Activated T-cell treated with anti-CD3 and anti-CD28 coated beads, Interleukin-2, amount 50 U/mL, for 72 hours (primary cell): ENCODE measurements around the gene CAMK2B. TPM values are rescaled to one million over a fixed set of nuclear protein-coding genes. Genes with fewer than 3 reads are reported as not detected.

ENCODE experiments used
- ATAC-seq, 2 donors: fragments of 150-1000 bp; cut with Tn5 transposase; replicated peaks in 1 of 2; 2 replicates each; pipeline ENCODE4 v1.10.0; 2021; ENCODE audit warnings: moderate library complexity in 2 of 2, mild to moderate bottlenecking in 1 of 2
- DNase-seq, 2 donors: peaks; one replicate each; pipeline ENCODE4 v3.0.0; 2021 to 2022; ENCODE audit warnings: mixed read lengths in 1 of 2
- H3K27ac Mint-ChIP-seq: one replicate; pipeline ENCODE4 v1.8.0; 2022; ENCODE audit warnings: mild to moderate bottlenecking, moderate library complexity, mixed read lengths
- H3K27me3 Mint-ChIP-seq: one replicate; pipeline ENCODE4 v1.8.0; 2022; ENCODE audit warnings: low read depth, mixed read lengths
- H3K36me3 Mint-ChIP-seq, 2 donors: one replicate each; pipeline ENCODE4 v1.8.0; 2022; ENCODE audit warnings: mixed read lengths in 2 of 2, mild to moderate bottlenecking in 1 of 2; ENCODE audit not compliant: insufficient read depth in 2 of 2
- H3K4me1 Mint-ChIP-seq: one replicate; pipeline ENCODE4 v1.8.0; 2022; ENCODE audit warnings: low read depth, mixed read lengths
- H3K4me3 Mint-ChIP-seq, 2 donors: one replicate each; pipeline ENCODE4 v1.8.0; 2022; ENCODE audit warnings: mild to moderate bottlenecking in 2 of 2, mixed read lengths in 2 of 2, moderate library complexity in 2 of 2
- H3K9me3 Mint-ChIP-seq, 2 donors: one replicate each; pipeline ENCODE4 v1.8.0; 2022; ENCODE audit warnings: mixed read lengths in 2 of 2
- total RNA-seq, 2 donors: library from RNA; stranded (reverse); gene quantifications; one replicate each; pipeline ENCODE4 v1.2.3, GENCODE V29; 2022

CAMK2B gene
- total RNA-seq, 2 donors from 2014 or later = 0.86 to 1.4 TPM

GRCh38 chr7:44267178-44267577 lies 58.2 kb downstream of the CAMK2B start:
- no peaks in the 10 kb centered on the region for H3K36me3 Mint-ChIP-seq
- no peaks in the 10 kb centered on the region for H3K9me3 Mint-ChIP-seq
- no peaks in the 10 kb centered on the region for H3K27me3 Mint-ChIP-seq
- no peaks in the 10 kb centered on the region for H3K4me1 Mint-ChIP-seq
- ATAC-seq = no peak
- no peak for DNase-seq
- H3K4me3 Mint-ChIP-seq = no peak overlapping the region
- no peak overlapping the region for H3K27ac Mint-ChIP-seq

DNA sequence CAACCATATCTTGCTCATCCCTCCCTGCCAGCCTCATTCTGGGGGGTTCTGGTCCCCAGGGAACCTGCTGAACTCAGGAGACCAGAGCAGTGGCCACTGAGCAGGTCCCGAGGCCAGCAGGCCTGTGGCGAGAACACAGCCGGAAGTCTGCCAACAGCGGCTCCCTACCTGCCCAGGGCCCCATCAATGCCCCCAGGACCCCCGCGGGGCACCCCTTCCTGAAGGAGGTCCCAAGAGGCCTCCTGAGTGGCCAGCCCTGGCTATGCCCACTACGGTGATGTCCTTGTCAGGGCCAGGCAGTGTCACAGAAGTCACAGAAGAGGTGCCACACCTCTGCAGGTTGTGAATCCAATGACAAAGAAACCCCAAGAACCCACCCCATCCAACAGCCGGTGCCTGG lies 58.9 kb downstream of the CAMK2B start:
- Mint-ChIP-seq H3K9me3 (no peaks in the 10 kb centered on the region), H3K36me3 (no peaks in the 10 kb centered on the region), H3K27me3 (no peaks in the 10 kb centered on the region), H3K27ac (no peak overlapping the region), H3K4me3 (no peak overlapping the region), H3K4me1 (no peaks in the 10 kb centered on the region)
- DNase-seq (no peak), ATAC-seq (no peak)

DNA sequence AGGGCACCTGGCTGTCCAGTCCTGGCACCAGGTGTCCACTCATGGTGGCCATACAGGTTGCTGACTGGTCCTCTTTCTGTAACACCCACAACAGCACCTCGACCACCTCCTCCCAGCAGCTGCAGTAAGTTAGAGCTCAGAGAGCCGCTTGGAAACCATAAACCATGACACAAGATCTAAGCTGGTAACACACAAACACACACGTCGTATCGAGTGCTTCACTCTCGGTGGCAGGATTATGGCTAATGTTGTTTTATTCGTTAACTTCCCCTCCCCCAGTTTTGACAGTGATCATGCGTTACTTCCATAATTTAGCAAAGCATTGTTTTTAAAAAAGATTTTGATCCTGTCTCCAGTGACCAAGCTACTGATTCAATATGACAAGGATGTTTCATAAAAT lies 59.7 kb downstream of the CAMK2B start:
- DNase-seq = no peak
- peaks cover 4% of the 10 kb centered on the region for H3K4me1 Mint-ChIP-seq
- H3K27ac Mint-ChIP-seq = no peak overlapping the region
- H3K27me3 Mint-ChIP-seq = no peaks in the 10 kb centered on the region
- no peak for ATAC-seq
- H3K9me3 Mint-ChIP-seq = no peaks in the 10 kb centered on the region
- H3K4me3 Mint-ChIP-seq = no peak overlapping the region
- H3K36me3 Mint-ChIP-seq = no peaks in the 10 kb centered on the region

- Mint-ChIP-seq H3K27me3 (no peaks in the 10 kb centered on the region), H3K4me3 (no peak overlapping the region), H3K36me3 (no peaks in the 10 kb centered on the region), H3K4me1 (peaks cover 17% of the 10 kb centered on the region), H3K27ac (no peak overlapping the region), H3K9me3 (no peaks in the 10 kb centered on the region)
- no peak for DNase-seq
- no peak for ATAC-seq
These were observed 61.0 kb downstream of the CAMK2B start for GRCh38 chr7:44264221-44264931.

GRCh38 chr7:44263326-44264082 lies 61.9 kb downstream of the CAMK2B start:
- H3K4me3 Mint-ChIP-seq = no peak overlapping the region
- H3K27ac Mint-ChIP-seq = no peak overlapping the region
- no peaks in the 10 kb centered on the region for H3K27me3 Mint-ChIP-seq
- ATAC-seq (no peak), DNase-seq (no peak)
- no peaks in the 10 kb centered on the region for H3K9me3 Mint-ChIP-seq
- H3K36me3 Mint-ChIP-seq = no peaks in the 10 kb centered on the region
- peaks cover 23% of the 10 kb centered on the region for H3K4me1 Mint-ChIP-seq

- no peaks in the 10 kb centered on the region for H3K36me3 Mint-ChIP-seq
- DNase-seq = no peak
- no peak overlapping the region for H3K27ac Mint-ChIP-seq
- no peaks in the 10 kb centered on the region for H3K27me3 Mint-ChIP-seq
- no peak overlapping the region for H3K4me3 Mint-ChIP-seq
- no peak for ATAC-seq
- H3K4me1 Mint-ChIP-seq = peaks cover 38% of the 10 kb centered on the region
- no peaks in the 10 kb centered on the region for H3K9me3 Mint-ChIP-seq
These were observed 63.4 kb downstream of the CAMK2B start for GRCh38 chr7:44262031-44262430.

GRCh38 chr7:44261240-44261639 lies 64.2 kb downstream of the CAMK2B start:
- no peak for DNase-seq
- Mint-ChIP-seq H3K36me3 (no peaks in the 10 kb centered on the region), H3K4me3 (no peak overlapping the region), H3K9me3 (no peaks in the 10 kb centered on the region), H3K4me1 (peaks cover 39% of the 10 kb centered on the region), H3K27me3 (no peaks in the 10 kb centered on the region), H3K27ac (no peak overlapping the region)
- ATAC-seq = no peak

DNA sequence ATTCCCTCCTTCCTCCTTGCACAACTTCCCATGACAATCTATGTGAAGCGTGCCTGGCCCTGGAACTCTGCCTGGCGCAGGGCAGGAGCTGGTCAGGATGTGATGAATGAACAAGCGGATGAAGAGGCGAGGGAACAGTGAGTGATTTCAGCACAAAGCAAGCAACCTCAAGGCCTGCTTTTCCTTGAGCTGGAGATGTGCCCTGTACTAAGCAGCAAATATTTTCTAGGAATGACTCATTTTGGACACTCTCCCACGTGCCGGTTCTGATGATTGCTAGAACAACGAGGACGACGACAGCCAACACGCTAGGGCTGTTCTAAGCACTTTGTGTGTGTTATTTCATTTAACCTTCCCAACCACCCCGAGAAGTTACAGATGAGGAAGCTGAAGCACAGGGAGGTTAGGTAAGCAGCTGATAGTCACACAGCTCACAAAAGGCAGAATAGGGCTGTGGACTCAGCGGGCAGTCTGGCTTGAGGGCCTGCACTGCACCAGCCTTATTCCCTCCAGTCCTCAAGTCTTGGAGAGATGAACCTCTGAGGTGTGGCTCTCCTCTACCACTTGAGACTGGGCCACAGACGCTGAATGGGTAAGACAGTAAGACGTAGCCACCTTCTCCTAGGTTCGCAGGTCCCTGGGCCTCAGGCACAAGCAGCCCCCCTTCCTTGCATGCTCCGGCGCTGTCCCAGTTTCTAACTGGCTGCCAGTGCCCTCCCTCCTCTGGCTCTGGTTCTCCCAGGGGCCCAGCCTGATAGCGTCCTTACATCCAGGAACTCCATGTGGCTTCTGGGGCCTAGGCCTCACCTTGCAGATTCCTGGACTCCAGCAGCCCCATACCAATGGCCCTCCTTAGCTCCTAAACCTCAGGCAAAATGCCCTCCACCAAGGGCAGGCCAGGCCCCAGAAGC lies 65.6 kb downstream of the CAMK2B start:
- H3K4me1 Mint-ChIP-seq = peaks cover 45% of the 10 kb centered on the region
- DNase-seq = no peak
- ATAC-seq = no peak
- H3K27me3 Mint-ChIP-seq = no peaks in the 10 kb centered on the region
- H3K4me3 Mint-ChIP-seq = peak overlapping the region in 1 of 2 donors; percentile 7
- no peaks in the 10 kb centered on the region for H3K36me3 Mint-ChIP-seq
- peaks cover 0 to under 1% of the 10 kb centered on the region in 2 donors for H3K9me3 Mint-ChIP-seq
- no peak overlapping the region for H3K27ac Mint-ChIP-seq

DNA sequence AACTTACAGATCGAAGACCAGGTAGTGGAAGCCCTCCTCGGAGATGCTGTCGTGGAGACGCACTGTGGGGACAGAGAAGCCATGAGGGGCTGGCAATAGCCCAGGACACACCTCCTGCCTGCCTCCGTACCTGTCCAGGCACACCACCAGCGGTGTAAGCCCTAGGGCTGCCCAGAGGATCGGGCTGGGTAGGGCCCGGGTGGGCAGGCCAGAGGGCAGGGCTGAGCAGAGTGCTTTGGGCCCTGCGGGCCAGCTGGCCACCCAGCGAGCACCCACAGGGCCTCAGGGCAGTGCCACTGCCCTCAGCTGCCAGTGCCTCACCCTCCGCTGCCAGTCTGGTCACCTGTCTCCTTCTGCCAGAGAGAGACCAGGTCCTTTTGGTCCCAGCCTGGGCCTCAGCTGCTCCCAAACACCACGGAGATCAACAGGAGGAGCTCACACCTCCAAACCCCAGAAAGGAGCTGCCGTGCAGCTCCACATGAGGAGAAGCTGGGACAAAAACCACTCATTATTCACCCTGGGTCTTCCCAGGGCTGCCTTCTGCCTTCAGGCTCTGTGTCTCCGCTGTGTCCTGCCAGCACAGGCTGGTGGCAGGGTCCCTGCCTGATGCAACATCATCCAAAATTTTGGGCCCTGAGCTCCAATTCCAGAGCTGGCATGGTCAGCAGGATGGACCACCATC lies 66.4 kb downstream of the CAMK2B start:
- Mint-ChIP-seq H3K27ac (no peak overlapping the region), H3K36me3 (no peaks in the 10 kb centered on the region), H3K9me3 (peaks cover 0 to 4% of the 10 kb centered on the region in 2 donors), H3K4me1 (peaks cover 45% of the 10 kb centered on the region), H3K4me3 (peak overlapping the region in 1 of 2 donors; percentile 64), H3K27me3 (no peaks in the 10 kb centered on the region)
- ATAC-seq = no peak
- no peak for DNase-seq

DNA sequence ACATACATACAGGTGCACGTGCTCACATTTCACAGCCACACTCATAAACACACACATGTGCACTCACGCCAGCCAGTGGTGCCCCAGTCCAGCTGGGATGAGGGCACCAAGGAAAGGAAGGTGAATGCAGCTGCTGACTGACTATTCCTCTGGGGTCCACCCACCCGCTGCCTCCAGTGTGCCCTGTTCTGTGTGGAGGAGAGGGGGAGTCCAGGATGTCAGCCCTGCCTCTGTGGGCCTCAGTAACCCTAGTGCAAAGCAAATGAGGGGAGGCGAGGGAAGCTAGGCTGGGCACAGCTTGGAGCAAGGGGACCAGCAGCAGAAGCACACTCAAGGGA lies 67.0 kb downstream of the CAMK2B start:
- ATAC-seq (peak; percentile 0 to 2), DNase-seq (no peak)
- peaks cover 45% of the 10 kb centered on the region for H3K4me1 Mint-ChIP-seq

GRCh38 chr7:44257618-44258422 lies 67.6 kb downstream of the CAMK2B start:
- H3K9me3 Mint-ChIP-seq = peaks cover 0 to 4% of the 10 kb centered on the region in 2 donors
- peak overlapping the region; percentile 44 to 64 for H3K4me3 Mint-ChIP-seq
- no peaks in the 10 kb centered on the region for H3K27me3 Mint-ChIP-seq
- peak overlapping the region; percentile 58 for H3K27ac Mint-ChIP-seq
- peaks cover 45% of the 10 kb centered on the region for H3K4me1 Mint-ChIP-seq
- no peaks in the 10 kb centered on the region for H3K36me3 Mint-ChIP-seq
- DNase-seq (peak; percentile 79 to 81), ATAC-seq (peak; percentile 95 to 97)

More for the DNA sequence above, 67.0 kb downstream of the CAMK2B start:
- peak overlapping the region; percentile 44 to 64 for H3K4me3 Mint-ChIP-seq
- H3K27ac Mint-ChIP-seq = peak overlapping the region; percentile 58
- H3K36me3 Mint-ChIP-seq = no peaks in the 10 kb centered on the region
- H3K9me3 Mint-ChIP-seq = peaks cover 0 to 4% of the 10 kb centered on the region in 2 donors
- H3K27me3 Mint-ChIP-seq = no peaks in the 10 kb centered on the region

DNA sequence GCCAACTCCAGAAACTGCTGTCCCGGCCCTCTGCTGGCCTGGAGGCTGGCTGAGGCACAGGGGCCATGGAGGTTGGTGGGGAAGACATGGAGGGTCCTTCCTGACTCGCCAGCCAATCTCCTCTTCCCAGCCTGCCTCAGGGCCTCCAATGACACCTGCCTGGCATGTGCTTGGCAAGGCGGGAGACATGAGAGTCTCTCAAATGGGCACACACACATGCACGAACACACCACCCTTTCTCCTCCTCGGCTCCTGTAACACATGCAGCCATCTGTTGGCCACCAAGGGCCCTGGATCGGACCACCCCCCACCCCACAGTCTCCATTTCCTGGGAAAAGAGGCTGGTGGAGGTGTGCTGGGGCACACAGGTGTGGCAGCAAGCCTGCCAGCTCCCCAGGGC lies 68.2 kb downstream of the CAMK2B start:
- Mint-ChIP-seq H3K4me3 (no peak overlapping the region), H3K27me3 (no peaks in the 10 kb centered on the region), H3K9me3 (peaks cover 0 to 4% of the 10 kb centered on the region in 2 donors), H3K4me1 (peaks cover 45% of the 10 kb centered on the region), H3K27ac (peak overlapping the region; percentile 33), H3K36me3 (no peaks in the 10 kb centered on the region)
- no peak for ATAC-seq
- no peak for DNase-seq
